PC-9 (cell line): Measurements from ENCODE around the gene RBP4. TPM values are rescaled to one million over a fixed set of nuclear protein-coding genes. Genes with fewer than 3 reads are reported as not detected.
A peak's percentile ranks its signal among the peaks of the same experiment; 100 is the strongest.

Source experiments
- BruUV-seq: library from RNA; stranded (reverse); fragments of 400-500 nt; replicated peaks from 2 replicates; lab custom pipeline; 2021; lab: Mats Ljungman, UMichigan
- CTCF ChIA-PET: fragments of 300-600 bp; sonication (Branson Sonifier 250); formaldehyde crosslinking; loops from one replicate; lab custom pipeline; 2022; ENCODE audit warnings: antibody characterized with exemption; lab: Charles Lee
- POLR2A ChIA-PET: fragments of 300-600 bp; sonication (Branson Sonifier 250); formaldehyde crosslinking; loops from one replicate; lab custom pipeline; 2022; ENCODE audit warnings: antibody characterized with exemption; ENCODE audit not compliant: unreplicated experiment; lab: Charles Lee
- DNase-seq, 2 experiments: peaks; one replicate each; pipeline versions ENCODE4 v3.0.0 to v3.0.0-alpha.2; 2015 to 2022; ENCODE audit warnings: mixed read lengths in 1 of 2
- H2AFZ ChIP-seq: fragments of 200-600 bp; sonication (generic); 2 replicates; pipeline ENCODE4 v1.8.1; 2017; ENCODE audit warnings: antibody characterized with exemption
- H3F3A ChIP-seq: fragments of 200-600 bp; sonication (generic); 2 replicates; pipeline ENCODE4 v1.8.1; 2017; ENCODE audit warnings: antibody characterized with exemption, mild to moderate bottlenecking, low read depth; ENCODE audit not compliant: insufficient read depth
- H3K27ac ChIP-seq: fragments of 200-600 bp; sonication (generic); 2 replicates; pipeline ENCODE4 v1.6.1; 2016; ENCODE audit warnings: mixed run types
- H3K27me3 ChIP-seq: fragments of 200-600 bp; sonication (generic); 2 replicates; pipeline ENCODE4 v1.6.1; 2016; ENCODE audit warnings: low read depth, mixed run types; ENCODE audit not compliant: insufficient read depth
- H3K36me3 ChIP-seq: fragments of 200-600 bp; sonication (generic); 2 replicates; pipeline ENCODE4 v1.6.1; 2016; ENCODE audit warnings: low read depth, mixed run types
- H3K4me1 ChIP-seq: fragments of 200-600 bp; sonication (generic); replicated peaks from 2 replicates; pipeline ENCODE4 v1.6.1; 2016; ENCODE audit warnings: mixed run types; ENCODE audit not compliant: insufficient read depth
- H3K4me2 ChIP-seq: fragments of 200-600 bp; sonication (generic); 2 replicates; pipeline ENCODE4 v1.6.1; 2017; ENCODE audit warnings: mixed run types
- H3K4me3 ChIP-seq: fragments of 200-600 bp; sonication (generic); 2 replicates; pipeline ENCODE4 v1.6.1; 2016; ENCODE audit warnings: mixed run types
- H3K79me2 ChIP-seq: fragments of 200-600 bp; sonication (generic); 2 replicates; pipeline ENCODE4 v1.6.1; 2017; ENCODE audit warnings: low read depth, mixed run types
- H3K9me2 ChIP-seq: fragments of 200-600 bp; sonication (generic); 2 replicates; pipeline ENCODE4 v1.8.1; 2017; ENCODE audit warnings: mild to moderate bottlenecking; ENCODE audit not compliant: insufficient read depth
- H3K9me3 ChIP-seq: fragments of 200-600 bp; sonication (generic); 2 replicates; pipeline ENCODE4 v1.8.1; 2016; ENCODE audit warnings: low read depth; ENCODE audit not compliant: insufficient read depth
- H4K20me1 ChIP-seq: fragments of 200-600 bp; sonication (generic); 2 replicates; pipeline ENCODE4 v1.8.1; 2017; ENCODE audit not compliant: insufficient read depth
- EZH2 ChIP-seq: fragments of 200-600 bp; sonication (generic); IDR thresholded peaks from 2 replicates; pipeline ENCODE4 v1.8.0; 2017; ENCODE audit warnings: antibody characterized with exemption, low read depth
- intact Hi-C: fragments of 100-400 bp; cut with micrococcal nuclease; formaldehyde crosslinking; loops from one replicate; pipeline ENCODE4 v1.10.0; 2022; ENCODE audit not compliant: unreplicated experiment
- total RNA-seq: library from RNA; stranded (reverse); gene quantifications from 2 replicates; pipeline ENCODE4 v1.2.3, GENCODE V29; 2021
- TF ChIP-seq, protein P1 (sequence below): fragments of 200-600 bp; sonication (generic); conservative IDR thresholded peaks from 2 replicates; pipeline ENCODE4 v1.6.1; 2017; ENCODE audit warnings: mixed run types, antibody characterized with exemption, mild to moderate bottlenecking, moderate library complexity

The RBP4 gene
- total RNA-seq, 1 experiment from 2014 or later, result 0.57 TPM

DNA sequence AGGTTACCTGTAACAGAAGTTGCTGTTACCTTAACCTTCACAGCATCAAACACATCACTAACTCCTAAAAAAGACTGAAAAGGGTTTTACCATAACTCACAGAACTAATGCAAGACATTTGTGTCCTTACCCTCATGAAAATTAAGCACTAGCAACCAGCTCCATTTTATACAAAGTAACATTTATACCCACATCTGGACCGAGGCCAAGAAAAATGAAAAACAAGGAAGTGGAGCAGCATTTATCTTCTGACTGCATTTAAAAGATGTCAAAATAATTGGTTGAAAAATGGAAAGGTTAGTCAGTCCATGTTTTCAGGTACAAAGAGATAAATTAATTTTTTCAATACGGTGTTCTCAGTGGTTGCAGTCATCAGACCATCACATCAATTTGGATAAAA, 3.1 kb upstream of the RBP4 start:
- no peaks in the 10 kb centered on the region for H3K4me1 ChIP-seq
- no peaks in the 10 kb centered on the region for H3K79me2 ChIP-seq
- no peak overlapping the region for H3K4me3 ChIP-seq
- H3K27ac ChIP-seq, result no peak overlapping the region
- ChIA-PET POLR2A (no interaction called here), CTCF (interaction anchor here (0.5 kb wide), 1 partner anchor 48 kb away, joined by 5 read pairs; no protein-coding TSS in a partner anchor)
- no peaks in the 10 kb centered on the region for H3K36me3 ChIP-seq
- BruUV-seq, result no TSS peak
- intact Hi-C loops, result no loop called here
- H3K4me2 ChIP-seq, result no peak overlapping the region
- no peaks in the 10 kb centered on the region for H3K9me3 ChIP-seq
- H3F3A ChIP-seq, result no peaks in the 10 kb centered on the region
- no peak for TF ChIP-seq EZH2
- TF ChIP-seq, protein P1, sequence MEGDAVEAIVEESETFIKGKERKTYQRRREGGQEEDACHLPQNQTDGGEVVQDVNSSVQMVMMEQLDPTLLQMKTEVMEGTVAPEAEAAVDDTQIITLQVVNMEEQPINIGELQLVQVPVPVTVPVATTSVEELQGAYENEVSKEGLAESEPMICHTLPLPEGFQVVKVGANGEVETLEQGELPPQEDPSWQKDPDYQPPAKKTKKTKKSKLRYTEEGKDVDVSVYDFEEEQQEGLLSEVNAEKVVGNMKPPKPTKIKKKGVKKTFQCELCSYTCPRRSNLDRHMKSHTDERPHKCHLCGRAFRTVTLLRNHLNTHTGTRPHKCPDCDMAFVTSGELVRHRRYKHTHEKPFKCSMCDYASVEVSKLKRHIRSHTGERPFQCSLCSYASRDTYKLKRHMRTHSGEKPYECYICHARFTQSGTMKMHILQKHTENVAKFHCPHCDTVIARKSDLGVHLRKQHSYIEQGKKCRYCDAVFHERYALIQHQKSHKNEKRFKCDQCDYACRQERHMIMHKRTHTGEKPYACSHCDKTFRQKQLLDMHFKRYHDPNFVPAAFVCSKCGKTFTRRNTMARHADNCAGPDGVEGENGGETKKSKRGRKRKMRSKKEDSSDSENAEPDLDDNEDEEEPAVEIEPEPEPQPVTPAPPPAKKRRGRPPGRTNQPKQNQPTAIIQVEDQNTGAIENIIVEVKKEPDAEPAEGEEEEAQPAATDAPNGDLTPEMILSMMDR, result no peak
- H3K27me3 ChIP-seq, result no peaks in the 10 kb centered on the region
- no peaks in the 10 kb centered on the region for H4K20me1 ChIP-seq
- DNase-seq, result no peak
- no peak overlapping the region for H2AFZ ChIP-seq
- H3K9me2 ChIP-seq, result no peaks in the 10 kb centered on the region

DNA sequence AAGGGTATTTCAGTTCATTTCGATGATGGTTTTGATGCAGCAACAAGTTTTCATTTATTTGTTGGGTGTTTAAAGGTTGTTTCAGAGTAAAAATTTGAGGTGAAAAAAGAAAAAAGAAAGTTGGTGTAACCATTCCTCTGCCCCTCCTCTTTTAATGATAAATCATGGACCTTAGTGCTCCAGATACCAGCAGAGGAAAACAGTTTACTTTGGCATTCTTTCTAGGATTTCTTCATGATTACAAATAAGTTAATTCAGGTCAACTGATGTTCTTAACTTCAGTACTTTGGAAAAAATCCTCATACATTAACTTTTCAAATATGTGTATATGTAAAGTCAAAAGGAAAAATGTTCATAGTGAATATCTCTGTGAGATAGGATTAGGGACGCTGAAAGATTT, 2.0 kb upstream of the RBP4 start:
- Histone ChIP-seq H4K20me1 (no peaks in the 10 kb centered on the region), H3K36me3 (no peaks in the 10 kb centered on the region), H3K79me2 (no peaks in the 10 kb centered on the region), H3K9me3 (no peaks in the 10 kb centered on the region), H3K4me1 (no peaks in the 10 kb centered on the region), H3F3A (no peaks in the 10 kb centered on the region), H3K4me3 (no peak overlapping the region), H3K27me3 (no peaks in the 10 kb centered on the region), H2AFZ (no peak overlapping the region), H3K27ac (no peak overlapping the region), H3K9me2 (no peaks in the 10 kb centered on the region), H3K4me2 (no peak overlapping the region)
- no peak for DNase-seq
- ChIA-PET CTCF (no interaction called here), POLR2A (no interaction called here)
- TF ChIP-seq, protein P1, result no peak
- TF ChIP-seq EZH2, result no peak
- intact Hi-C loops, result no loop called here
- BruUV-seq, result no TSS peak

DNA sequence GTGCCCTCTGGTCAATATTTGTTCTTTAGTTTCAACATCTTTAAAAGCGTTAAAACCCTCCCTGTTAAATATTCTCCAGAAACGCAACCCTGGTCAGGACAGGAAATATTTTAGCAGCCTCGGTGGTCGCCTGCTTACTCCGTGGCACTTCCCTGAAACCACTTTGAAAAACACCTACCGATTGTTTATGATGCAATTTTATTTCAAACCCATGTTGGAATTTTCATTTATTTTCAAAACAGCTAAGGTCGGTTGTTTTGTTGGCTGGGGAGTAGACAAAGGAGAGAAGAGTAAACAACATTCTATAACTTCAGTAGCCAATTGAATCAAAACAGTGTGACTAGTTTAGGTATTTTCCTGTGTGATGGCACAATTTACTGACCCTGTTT, 733 bp upstream of the RBP4 start:
- H3F3A ChIP-seq, result no peaks in the 10 kb centered on the region
- intact Hi-C loops, result no loop called here
- no peaks in the 10 kb centered on the region for H3K36me3 ChIP-seq
- no peaks in the 10 kb centered on the region for H3K27me3 ChIP-seq
- no peaks in the 10 kb centered on the region for H4K20me1 ChIP-seq
- H3K4me3 ChIP-seq, result no peak overlapping the region
- no peak overlapping the region for H2AFZ ChIP-seq
- no peak overlapping the region for H3K27ac ChIP-seq
- POLR2A ChIA-PET, result no interaction called here
- H3K4me2 ChIP-seq, result peak overlapping the region; percentile 54; the same call in 1 of the 2 replicates
- CTCF ChIA-PET, result no interaction called here
- H3K79me2 ChIP-seq, result no peaks in the 10 kb centered on the region
- no peak for TF ChIP-seq EZH2
- TF ChIP-seq, protein P1, result no peak
- no TSS peak for BruUV-seq
- no peak for DNase-seq
- no peaks in the 10 kb centered on the region for H3K9me2 ChIP-seq
- H3K4me1 ChIP-seq, result no peaks in the 10 kb centered on the region
- H3K9me3 ChIP-seq, result no peaks in the 10 kb centered on the region
